T-helper 17 cell (primary cell): Measurements from ENCODE around the gene VPREB3. TPM values are rescaled to one million over a fixed set of nuclear protein-coding genes. Genes with fewer than 3 reads are reported as not detected.

Source experiments
- ATAC-seq: fragments of 150-1000 bp; cut with Tn5 transposase; 2 replicates; pipeline ENCODE4 v1.10.0; 2021; ENCODE audit warnings: mild to moderate bottlenecking, moderate library complexity
- DNase-seq, 3 donors: peaks; one replicate each; pipeline versions ENCODE4 v3.0.0 to v3.0.0-alpha.2; 2020 to 2021
- H3K9me3 ChIP-seq: one replicate; pipeline ENCODE4 v1.7.0; 2013; ENCODE audit warnings: low read length, mild to moderate bottlenecking; ENCODE audit not compliant: control insufficient read depth, poor library complexity, severe bottlenecking
- H3K27ac Mint-ChIP-seq: one replicate; pipeline ENCODE4 v1.8.0; 2022; ENCODE audit warnings: mild to moderate bottlenecking, moderate library complexity, mixed read lengths
- H3K27me3 Mint-ChIP-seq: one replicate; pipeline ENCODE4 v1.8.0; 2022; ENCODE audit warnings: mixed read lengths
- H3K36me3 Mint-ChIP-seq: one replicate; pipeline ENCODE4 v1.8.0; 2022; ENCODE audit warnings: low read depth, mixed read lengths
- H3K4me1 Mint-ChIP-seq: one replicate; pipeline ENCODE4 v1.8.0; 2022; ENCODE audit warnings: mild to moderate bottlenecking, mixed read lengths
- H3K4me3 Mint-ChIP-seq: one replicate; pipeline ENCODE4 v1.8.0; 2022; ENCODE audit warnings: mild to moderate bottlenecking, moderate library complexity, mixed read lengths
- total RNA-seq, 4 donors: library from RNA in 2 of 4; stranded (reverse) in 2 of 4; gene quantifications; one replicate each; pipeline ENCODE4 v1.2.3 and lab custom pipeline; 2022 to 2026

Gene VPREB3
- total RNA-seq, 2 donors from 2014 or later: 4.4 TPM; not detected in 1

GRCh38 chr22:23787910-23788309 is 33.7 kb upstream of the VPREB3 start:
- Mint-ChIP-seq H3K27ac (peak overlapping the region; percentile 88), H3K36me3 (no peaks in the 10 kb centered on the region), H3K4me1 (peaks cover 10% of the 10 kb centered on the region)

GRCh38 chr22:23787600-23787896 is 33.3 kb upstream of the VPREB3 start:
- no peaks in the 10 kb centered on the region for H3K9me3 ChIP-seq
- ATAC-seq (peak; percentile 43), DNase-seq (no peak)
- Mint-ChIP-seq H3K27ac (peak overlapping the region; percentile 88), H3K4me3 (peak overlapping the region; percentile 91), H3K36me3 (no peaks in the 10 kb centered on the region), H3K4me1 (peaks cover 10% of the 10 kb centered on the region), H3K27me3 (no peaks in the 10 kb centered on the region)

More at GRCh38 chr22:23787910-23788309, 33.7 kb upstream of the VPREB3 start:
- ATAC-seq (no peak), DNase-seq (no peak)
- H3K9me3 ChIP-seq: no peaks in the 10 kb centered on the region
- Mint-ChIP-seq H3K27me3 (no peaks in the 10 kb centered on the region), H3K4me3 (peak overlapping the region; percentile 91)

- no peaks in the 10 kb centered on the region for H3K36me3 Mint-ChIP-seq
- peaks cover 10% of the 10 kb centered on the region for H3K4me1 Mint-ChIP-seq
- ATAC-seq: peak; percentile 91
- no peaks in the 10 kb centered on the region for H3K9me3 ChIP-seq
- H3K27me3 Mint-ChIP-seq: no peaks in the 10 kb centered on the region
- DNase-seq: peak; percentile 82 to 90 (median 90)
- peak within 1 kb of the TSS; percentile 91 for H3K4me3 Mint-ChIP-seq
- peak within 1 kb of the TSS; percentile 88 for H3K27ac Mint-ChIP-seq
Observed at GRCh38 chr22:23786752-23787599, 32.8 kb upstream of the VPREB3 start, which contains the start of gene SMARCB1. TSS of gene SMARCB1 (plus strand) at chr22:23786966. CDS start at chr22:23787170, 204 bp downstream.

GRCh38 chr22:23786261-23786710 is 32.1 kb upstream of the VPREB3 start:
- Mint-ChIP-seq H3K4me1 (peaks cover 10% of the 10 kb centered on the region), H3K36me3 (no peaks in the 10 kb centered on the region), H3K4me3 (peak overlapping the region; percentile 91), H3K27ac (peak overlapping the region; percentile 88), H3K27me3 (no peaks in the 10 kb centered on the region)
- DNase-seq (no peak), ATAC-seq (no peak)
- H3K9me3 ChIP-seq: no peaks in the 10 kb centered on the region

- no peak for ATAC-seq
- DNase-seq: no peak
- Mint-ChIP-seq H3K27ac (peak overlapping the region; percentile 66), H3K4me1 (peaks cover 6% of the 10 kb centered on the region), H3K4me3 (no peak overlapping the region), H3K27me3 (no peaks in the 10 kb centered on the region), H3K36me3 (no peaks in the 10 kb centered on the region)
- H3K9me3 ChIP-seq: no peaks in the 10 kb centered on the region
Observed at GRCh38 chr22:23784215-23784732, 30.0 kb upstream of the VPREB3 start.

GRCh38 chr22:23783265-23784150 is 29.3 kb upstream of the VPREB3 start:
- H3K9me3 ChIP-seq: no peaks in the 10 kb centered on the region
- Mint-ChIP-seq H3K27ac (peak overlapping the region; percentile 66), H3K4me3 (no peak overlapping the region), H3K27me3 (no peaks in the 10 kb centered on the region), H3K4me1 (peaks cover 4% of the 10 kb centered on the region), H3K36me3 (no peaks in the 10 kb centered on the region)
- ATAC-seq: no peak
- DNase-seq: no peak

GRCh38 chr22:23782703-23783102 is 28.5 kb upstream of the VPREB3 start:
- H3K4me3 Mint-ChIP-seq: no peak overlapping the region
- H3K9me3 ChIP-seq: no peaks in the 10 kb centered on the region
- H3K4me1 Mint-ChIP-seq: peaks cover 4% of the 10 kb centered on the region
- H3K27ac Mint-ChIP-seq: no peak overlapping the region
- H3K36me3 Mint-ChIP-seq: no peaks in the 10 kb centered on the region
- ATAC-seq (no peak), DNase-seq (no peak)
- no peaks in the 10 kb centered on the region for H3K27me3 Mint-ChIP-seq

- Mint-ChIP-seq H3K4me1 (peaks cover 4% of the 10 kb centered on the region), H3K36me3 (no peaks in the 10 kb centered on the region), H3K27me3 (no peaks in the 10 kb centered on the region), H3K4me3 (no peak overlapping the region), H3K27ac (peak overlapping the region; percentile 27)
- ATAC-seq: no peak
- H3K9me3 ChIP-seq: no peaks in the 10 kb centered on the region
- no peak for DNase-seq
Observed at GRCh38 chr22:23782252-23782651, 28.0 kb upstream of the VPREB3 start.

GRCh38 chr22:23781511-23782183 is 27.4 kb upstream of the VPREB3 start:
- no peaks in the 10 kb centered on the region for H3K9me3 ChIP-seq
- Mint-ChIP-seq H3K27ac (peak overlapping the region; percentile 27), H3K4me1 (peaks cover 3% of the 10 kb centered on the region), H3K4me3 (no peak overlapping the region), H3K27me3 (no peaks in the 10 kb centered on the region), H3K36me3 (no peaks in the 10 kb centered on the region)
- DNase-seq: no peak
- no peak for ATAC-seq

- DNase-seq (no peak), ATAC-seq (no peak)
- H3K36me3 Mint-ChIP-seq: no peaks in the 10 kb centered on the region
- no peak overlapping the region for H3K27ac Mint-ChIP-seq
- no peaks in the 10 kb centered on the region for H3K4me1 Mint-ChIP-seq
- H3K27me3 Mint-ChIP-seq: no peaks in the 10 kb centered on the region
- no peaks in the 10 kb centered on the region for H3K9me3 ChIP-seq
- no peak overlapping the region for H3K4me3 Mint-ChIP-seq
Observed at GRCh38 chr22:23781065-23781464, 26.8 kb upstream of the VPREB3 start.

GRCh38 chr22:23780146-23780748 is 26.0 kb upstream of the VPREB3 start:
- H3K4me3 Mint-ChIP-seq: no peak overlapping the region
- no peaks in the 10 kb centered on the region for H3K4me1 Mint-ChIP-seq
- H3K36me3 Mint-ChIP-seq: no peaks in the 10 kb centered on the region
- no peaks in the 10 kb centered on the region for H3K9me3 ChIP-seq
- no peaks in the 10 kb centered on the region for H3K27me3 Mint-ChIP-seq
- ATAC-seq (no peak), DNase-seq (no peak)
- no peak overlapping the region for H3K27ac Mint-ChIP-seq

GRCh38 chr22:23779731-23780130 is 25.5 kb upstream of the VPREB3 start:
- ATAC-seq (no peak), DNase-seq (no peak)
- no peak overlapping the region for H3K27ac Mint-ChIP-seq
- H3K27me3 Mint-ChIP-seq: no peaks in the 10 kb centered on the region
- no peaks in the 10 kb centered on the region for H3K9me3 ChIP-seq
- no peaks in the 10 kb centered on the region for H3K36me3 Mint-ChIP-seq
- no peaks in the 10 kb centered on the region for H3K4me1 Mint-ChIP-seq
- no peak overlapping the region for H3K4me3 Mint-ChIP-seq
